ENCODE data around the gene MTHFR. TPM values are rescaled to one million over a fixed set of nuclear protein-coding genes. Genes with fewer than 3 reads are reported as not detected.

The MTHFR gene
- total RNA-seq, 4 donors from 2014 or later = 18.6 to 46.7 (median 27.9) TPM

DNA sequence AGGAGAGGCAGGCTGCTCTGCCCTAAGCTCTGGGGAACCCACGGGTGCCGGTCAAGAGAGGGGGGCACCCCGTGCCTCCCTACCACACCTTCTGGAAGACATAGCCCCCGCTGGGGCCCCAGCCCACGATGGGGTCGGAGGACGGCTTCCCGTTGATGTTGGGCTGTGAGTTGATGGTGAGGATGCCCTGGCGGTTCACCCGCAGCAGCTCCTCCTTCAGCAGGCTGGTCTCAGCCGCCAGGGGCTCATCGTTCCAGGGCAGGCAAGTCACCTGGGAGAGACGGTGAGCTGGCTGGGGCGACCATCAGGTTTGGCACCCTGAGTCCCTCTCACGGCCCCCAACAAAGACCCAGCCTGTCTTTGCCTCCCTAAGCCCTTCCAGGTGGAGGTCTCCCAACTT is 11.9 kb downstream of the MTHFR start:
- 100% methylated on average over 3 of the region's 15 CpGs; no CpG with 5 or more reads in 1 of the 2 donors for WGBS, 2 donors (ENCODE audit: low coverage in 1 of 2)
- ATAC-seq = no peak
- Histone ChIP-seq H3K9me3 (no peaks in the 10 kb centered on the region), H3K4me1 (peaks cover 0 to 46% (median 31%) of the 10 kb centered on the region in 3 donors), H3K27me3 (no peaks in the 10 kb centered on the region), H3K27ac (peak overlapping the region in 2 of 4 donors; percentile 6 to 48), H3K4me3 (no peak overlapping the region), H3K36me3 (peaks cover 0 to 76% of the 10 kb centered on the region in 2 donors)
- TF ChIP-seq EP300 (IDR thresholded peaks at IDR 0.05) (no peak), POLR2A (IDR thresholded peaks at IDR 0.05) (no peak), POLR2AphosphoS5 (IDR thresholded peaks at IDR 0.05) (no peak)
- TF ChIP-seq, protein P1, sequence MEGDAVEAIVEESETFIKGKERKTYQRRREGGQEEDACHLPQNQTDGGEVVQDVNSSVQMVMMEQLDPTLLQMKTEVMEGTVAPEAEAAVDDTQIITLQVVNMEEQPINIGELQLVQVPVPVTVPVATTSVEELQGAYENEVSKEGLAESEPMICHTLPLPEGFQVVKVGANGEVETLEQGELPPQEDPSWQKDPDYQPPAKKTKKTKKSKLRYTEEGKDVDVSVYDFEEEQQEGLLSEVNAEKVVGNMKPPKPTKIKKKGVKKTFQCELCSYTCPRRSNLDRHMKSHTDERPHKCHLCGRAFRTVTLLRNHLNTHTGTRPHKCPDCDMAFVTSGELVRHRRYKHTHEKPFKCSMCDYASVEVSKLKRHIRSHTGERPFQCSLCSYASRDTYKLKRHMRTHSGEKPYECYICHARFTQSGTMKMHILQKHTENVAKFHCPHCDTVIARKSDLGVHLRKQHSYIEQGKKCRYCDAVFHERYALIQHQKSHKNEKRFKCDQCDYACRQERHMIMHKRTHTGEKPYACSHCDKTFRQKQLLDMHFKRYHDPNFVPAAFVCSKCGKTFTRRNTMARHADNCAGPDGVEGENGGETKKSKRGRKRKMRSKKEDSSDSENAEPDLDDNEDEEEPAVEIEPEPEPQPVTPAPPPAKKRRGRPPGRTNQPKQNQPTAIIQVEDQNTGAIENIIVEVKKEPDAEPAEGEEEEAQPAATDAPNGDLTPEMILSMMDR (IDR thresholded peaks at IDR 0.05) = no peak

DNA sequence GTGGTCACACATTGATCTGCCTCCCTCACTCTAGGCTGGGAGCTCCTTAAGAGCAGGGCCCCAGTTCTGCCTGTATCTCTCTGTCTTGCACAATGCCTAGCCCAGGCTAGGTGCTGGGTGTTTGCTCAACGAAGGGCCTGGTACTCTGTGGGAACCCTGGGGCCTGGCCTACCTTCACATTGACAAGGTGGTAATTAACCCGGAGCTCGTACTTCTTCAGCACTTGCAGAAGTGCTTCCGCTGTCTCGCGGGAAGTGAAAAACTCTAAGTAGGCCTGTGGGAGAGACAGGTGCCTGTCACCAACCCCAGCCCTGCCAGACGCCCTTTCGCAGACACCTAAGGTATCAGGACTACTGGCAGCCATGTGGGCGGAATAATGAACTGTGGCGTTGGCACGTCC is 13.7 kb downstream of the MTHFR start:
- ATAC-seq = no peak
- peak overlapping the region; percentile 21 to 95 (median 90) for H3K27ac ChIP-seq
- no peaks in the 10 kb centered on the region for H3K9me3 ChIP-seq
- H3K36me3 ChIP-seq = peaks cover 0 to 68% of the 10 kb centered on the region in 2 donors
- peaks cover 0 to 64% (median 47%) of the 10 kb centered on the region in 3 donors for H3K4me1 ChIP-seq
- TF ChIP-seq POLR2A (IDR thresholded peaks at IDR 0.05) (no peak), POLR2AphosphoS5 (IDR thresholded peaks at IDR 0.05) (no peak), EP300 (IDR thresholded peaks at IDR 0.05) (no peak)
- TF ChIP-seq, protein P1 (IDR thresholded peaks at IDR 0.05) = no peak
- 91% methylated on average over 10 of the region's 11 CpGs; no CpG with 5 or more reads in 1 of the 2 donors for WGBS, 2 donors (ENCODE audit: low coverage in 1 of 2)
- no peaks in the 10 kb centered on the region for H3K27me3 ChIP-seq
- no peak overlapping the region for H3K4me3 ChIP-seq

DNA sequence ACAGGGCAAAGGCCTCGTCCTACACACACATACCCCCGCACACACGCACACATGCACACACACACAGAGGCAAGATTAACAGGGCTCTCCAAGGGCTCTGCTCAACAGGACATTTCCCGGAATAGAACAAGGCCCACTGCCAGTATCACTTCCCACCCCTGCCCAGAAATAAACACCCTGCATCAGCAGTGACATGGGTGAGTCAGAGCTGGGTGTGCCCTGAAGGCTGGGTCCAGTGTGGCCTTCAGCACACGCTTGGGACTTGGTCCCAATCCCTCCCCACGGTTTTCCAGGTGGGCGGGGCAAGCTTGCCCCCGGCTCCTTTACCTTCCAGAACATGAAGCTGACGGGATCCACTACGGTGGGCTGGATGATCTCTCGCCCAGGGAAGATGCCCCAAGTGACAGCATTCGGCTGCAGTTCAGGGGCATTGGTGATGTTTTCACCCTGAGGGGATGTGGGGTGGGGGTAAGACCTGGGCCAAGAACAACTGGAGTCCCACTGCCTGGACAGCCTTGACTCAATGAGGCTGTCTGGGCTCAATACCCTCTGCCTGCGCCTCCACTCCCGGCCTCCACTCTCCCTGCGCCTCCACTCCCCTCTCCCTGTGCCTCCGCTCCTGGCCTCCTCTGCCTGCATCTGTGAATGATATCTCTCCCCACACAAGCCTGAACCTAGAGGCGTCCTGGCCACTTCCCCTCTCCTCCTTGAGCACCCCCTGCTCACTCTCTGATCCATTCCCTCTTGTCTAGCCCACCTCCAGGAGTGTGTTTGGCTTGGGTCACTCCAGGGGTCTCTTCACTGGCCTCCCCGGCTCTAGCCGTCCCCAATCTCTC is 14.7 kb downstream of the MTHFR start:
- WGBS, 2 donors (ENCODE audit: low coverage in 1 of 2) = 20 to 74% methylated on average over 4 to 6 of the region's 19 CpGs
- TF ChIP-seq EP300 (IDR thresholded peaks at IDR 0.05) = peak; percentile 90
- TF ChIP-seq, protein P1 (IDR thresholded peaks at IDR 0.05) = peak in 1 of 4 experiments; percentile 16
- TF ChIP-seq POLR2A (IDR thresholded peaks at IDR 0.05) = no peak
- TF ChIP-seq POLR2AphosphoS5 (IDR thresholded peaks at IDR 0.05) = peak; percentile 99
- Histone ChIP-seq H3K4me3 (no peak overlapping the region), H3K9me3 (no peaks in the 10 kb centered on the region), H3K4me1 (peaks cover 0 to 66% (median 56%) of the 10 kb centered on the region in 3 donors), H3K36me3 (peaks cover 0 to 59% of the 10 kb centered on the region in 2 donors), H3K27ac (peak overlapping the region; percentile 64 to 95 (median 90)), H3K27me3 (no peaks in the 10 kb centered on the region)
- peak; percentile 96 for ATAC-seq

DNA sequence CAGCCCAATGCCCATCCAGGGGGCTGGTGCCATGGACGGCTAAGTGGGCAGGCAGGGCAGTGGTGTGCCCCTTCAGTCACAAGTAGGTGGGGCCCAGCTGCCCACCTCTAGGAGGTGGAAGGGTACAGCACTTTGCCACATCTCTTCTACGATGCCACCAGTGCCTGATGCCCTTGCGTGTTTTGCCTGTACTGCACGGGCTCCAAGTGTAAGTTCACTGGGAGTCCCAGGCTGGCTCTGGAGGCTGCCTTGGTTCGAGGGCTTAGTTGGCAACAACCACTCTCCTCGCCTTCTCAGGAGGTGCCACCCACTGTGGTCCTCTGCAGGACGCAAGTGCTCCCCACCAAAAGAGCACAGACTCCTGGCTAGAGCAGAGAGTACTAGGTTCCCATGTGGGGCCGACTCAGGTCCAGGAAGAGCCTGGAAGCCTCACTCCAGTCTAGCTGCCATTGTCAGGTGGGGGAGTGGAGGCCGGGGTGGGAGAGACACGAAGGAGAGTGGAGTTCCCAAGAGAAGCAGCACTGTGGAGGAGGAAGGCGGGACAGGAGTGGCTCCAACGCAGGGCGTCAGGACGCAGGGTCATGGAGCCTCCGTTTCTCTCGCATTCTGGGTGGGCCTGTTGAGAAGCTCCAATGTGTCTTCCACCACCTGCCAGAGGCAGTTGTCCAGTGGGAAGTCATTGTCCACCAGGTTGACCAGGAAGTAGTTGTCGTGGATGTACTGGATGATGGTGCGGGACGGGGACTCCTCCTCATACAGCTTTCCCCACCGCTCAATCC is 15.5 kb downstream of the MTHFR start:
- H3K36me3 ChIP-seq = peaks cover 0 to 51% of the 10 kb centered on the region in 2 donors

More for the DNA sequence above, 15.5 kb downstream of the MTHFR start:
- peaks cover 0 to 74% (median 58%) of the 10 kb centered on the region in 3 donors for H3K4me1 ChIP-seq
- 0 to 51% methylated on average over 2 to 12 of the region's 20 CpGs for WGBS, 2 donors (ENCODE audit: low coverage in 1 of 2)
- no peak for TF ChIP-seq EP300 (IDR thresholded peaks at IDR 0.05)
- TF ChIP-seq POLR2AphosphoS5 (IDR thresholded peaks at IDR 0.05) = peak; percentile 8
- no peaks in the 10 kb centered on the region for H3K9me3 ChIP-seq
- no peaks in the 10 kb centered on the region for H3K27me3 ChIP-seq
- peak overlapping the region; percentile 64 to 95 (median 90) for H3K27ac ChIP-seq
- H3K4me3 ChIP-seq = no peak overlapping the region
- ATAC-seq = no peak

Data from gastroesophageal sphincter (tissue), 4 donors.